OCI-LY7 (cell line): ENCODE results near the gene PCED1B. TPM values are rescaled to one million over a fixed set of nuclear protein-coding genes. Genes with fewer than 3 reads are reported as not detected.

Experiments
- BruUV-seq: library from RNA; stranded (reverse); fragments of 400-500 nt; replicated peaks from 2 replicates; lab custom pipeline; 2021; lab: Mats Ljungman, UMichigan
- CTCF ChIA-PET: fragments of 300-600 bp; sonication (Branson Sonifier 250); formaldehyde crosslinking; loops from one replicate; lab custom pipeline; 2022; ENCODE audit warnings: antibody characterized with exemption; ENCODE audit not compliant: unreplicated experiment; lab: Charles Lee
- POLR2A ChIA-PET: fragments of 300-600 bp; sonication (Branson Sonifier 250); formaldehyde crosslinking; loops from one replicate; lab custom pipeline; 2022; ENCODE audit warnings: antibody characterized with exemption; lab: Charles Lee
- DNase-seq: peaks from one replicate; pipeline ENCODE4 v3.0.0-alpha.2; 2015; ENCODE audit warnings: low spot score
- H2AFZ ChIP-seq: fragments of 200-600 bp; sonication (generic), shearing (Covaris generic); 2 replicates; pipeline ENCODE4 v1.6.1; 2014; ENCODE audit warnings: mild to moderate bottlenecking, antibody characterized with exemption, low read length, moderate library complexity
- H3K27ac ChIP-seq: fragments of 200-600 bp; sonication (generic); 2 replicates; pipeline ENCODE4 v1.5.1; 2014; ENCODE audit warnings: mixed run types, low read depth, mild to moderate bottlenecking, moderate library complexity, low read length, inconsistent platforms; ENCODE audit not compliant: poor library complexity, severe bottlenecking
- H3K36me3 ChIP-seq: fragments of 200-600 bp; sonication (generic); 2 replicates; pipeline ENCODE4 v1.6.1; 2014; ENCODE audit warnings: mild to moderate bottlenecking, antibody characterized with exemption, low read length, moderate library complexity, mixed read lengths; ENCODE audit not compliant: insufficient read depth
- H3K4me1 ChIP-seq: fragments of 200-600 bp; sonication (generic); 2 replicates; pipeline ENCODE4 v1.5.1; 2014; ENCODE audit warnings: mild to moderate bottlenecking, low read length; ENCODE audit not compliant: insufficient read depth, poor library complexity, severe bottlenecking
- H3K4me2 ChIP-seq: fragments of 200-600 bp; sonication (generic); 2 replicates; pipeline ENCODE4 v1.6.1; 2014; ENCODE audit warnings: mild to moderate bottlenecking, low read length
- H3K4me3 ChIP-seq: fragments of 200-600 bp; sonication (generic); 2 replicates; pipeline ENCODE4 v1.5.1; 2014; ENCODE audit warnings: mild to moderate bottlenecking, low read depth, low read length; ENCODE audit not compliant: poor library complexity, severe bottlenecking
- H3K79me2 ChIP-seq: fragments of 200-600 bp; sonication (generic); 2 replicates; pipeline ENCODE4 v1.6.1; 2016; ENCODE audit warnings: low read depth, mild to moderate bottlenecking, low read length, moderate library complexity, mixed read lengths; ENCODE audit not compliant: insufficient read depth
- H3K9me2 ChIP-seq: fragments of 200-600 bp; sonication (generic); 2 replicates; pipeline ENCODE4 v1.6.1; 2016; ENCODE audit warnings: mild to moderate bottlenecking, low read length, mixed read lengths; ENCODE audit not compliant: insufficient read depth
- H3K9me3 ChIP-seq: fragments of 200-600 bp; sonication (generic); 2 replicates; pipeline ENCODE4 v1.6.1; 2014; ENCODE audit warnings: mild to moderate bottlenecking, mixed run types, low read length, mixed read lengths
- H4K20me1 ChIP-seq: fragments of 200-600 bp; sonication (generic); 2 replicates; pipeline ENCODE4 v1.6.1; 2014; ENCODE audit warnings: mild to moderate bottlenecking, antibody characterized with exemption, low read length, moderate library complexity, mixed read lengths; ENCODE audit not compliant: insufficient read depth
- CTCF ChIP-seq: fragments of 200-600 bp; sonication (generic); conservative IDR thresholded peaks from 2 replicates; pipeline ENCODE4 v1.5.1; 2014; ENCODE audit warnings: mild to moderate bottlenecking, antibody characterized with exemption, low read length, moderate library complexity, mixed read lengths
- EZH2phosphoT487 ChIP-seq: fragments of 200-600 bp; sonication (generic); IDR thresholded peaks from 2 replicates; pipeline ENCODE4 v1.6.1; 2018; ENCODE audit warnings: low read depth, borderline replicate concordance, mild to moderate bottlenecking, mixed run types, antibody characterized with exemption, low read length, moderate library complexity, mixed read lengths
- intact Hi-C: fragments of 100-400 bp; cut with micrococcal nuclease; formaldehyde crosslinking; loops from one replicate; pipeline ENCODE4 v1.10.0; 2022; ENCODE audit not compliant: unreplicated experiment
- total RNA-seq, 2 experiments: library from RNA; depleted of rRNA in 1 of 2; stranded (reverse); fragments of >200 nt in 1 of 2; shearing (Covaris generic) in 1 of 2; gene quantifications; 2 replicates each; pipeline ENCODE4 v1.2.3, GENCODE V29; 2014 to 2022

PCED1B gene
- total RNA-seq, 2 experiments from 2014 or later: 8.4 to 24.3 TPM

DNA sequence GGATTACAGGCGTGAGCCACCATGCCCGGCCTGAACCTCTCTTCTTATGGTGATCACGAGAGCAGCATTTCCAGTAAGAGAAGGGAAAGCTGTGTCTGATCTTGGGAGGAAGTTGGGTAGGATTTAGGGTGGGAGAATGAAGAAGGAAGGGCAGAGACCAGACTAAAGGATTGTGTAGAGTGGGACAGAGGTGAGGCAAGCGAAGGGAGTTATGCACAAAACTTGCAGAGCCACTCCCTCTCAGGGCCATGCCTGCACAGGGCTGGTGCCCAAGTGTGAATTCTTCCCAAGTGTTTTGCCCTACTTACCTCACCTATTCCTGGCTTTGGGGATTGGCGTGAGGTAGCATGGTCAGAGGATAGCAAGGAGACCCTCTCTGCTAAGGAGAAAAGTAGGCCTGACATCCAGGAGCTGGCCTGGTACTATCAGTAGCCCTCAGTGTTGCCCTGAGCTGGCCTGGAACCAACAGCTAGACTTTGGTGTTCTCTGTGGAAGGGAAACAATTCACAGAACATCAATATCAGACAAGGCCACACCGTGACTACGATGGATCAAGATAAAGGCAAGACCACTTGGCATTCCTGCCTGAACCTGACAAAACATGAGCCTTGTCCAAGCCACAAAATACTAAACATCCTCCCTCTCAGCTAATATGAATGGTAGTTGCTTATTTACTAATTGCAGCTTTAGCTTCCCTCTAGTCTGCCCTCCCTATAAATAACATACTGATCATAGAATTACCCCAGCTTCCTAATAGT, 201.3 kb downstream of the PCED1B start:
- Histone ChIP-seq H3K9me3 (no peaks in the 10 kb centered on the region), H3K4me2 (no peak overlapping the region), H3K4me1 (peaks cover 21% of the 10 kb centered on the region), H3K79me2 (no peaks in the 10 kb centered on the region), H2AFZ (no peak overlapping the region), H4K20me1 (no peaks in the 10 kb centered on the region), H3K9me2 (no peaks in the 10 kb centered on the region), H3K27ac (no peak overlapping the region), H3K36me3 (no peaks in the 10 kb centered on the region), H3K4me3 (no peak overlapping the region)
- DNase-seq: no peak
- POLR2A ChIA-PET: interaction anchor here (0.5 to 1.5 kb wide), 3 partner anchors 10 to 102 kb away, joined by 3 to 5 read pairs (median 3); no protein-coding TSS in a partner anchor
- no TSS peak for BruUV-seq
- TF ChIP-seq CTCF: no peak
- TF ChIP-seq EZH2phosphoT487: no peak
- CTCF ChIA-PET: no interaction called here
- intact Hi-C loops: no loop called here

DNA sequence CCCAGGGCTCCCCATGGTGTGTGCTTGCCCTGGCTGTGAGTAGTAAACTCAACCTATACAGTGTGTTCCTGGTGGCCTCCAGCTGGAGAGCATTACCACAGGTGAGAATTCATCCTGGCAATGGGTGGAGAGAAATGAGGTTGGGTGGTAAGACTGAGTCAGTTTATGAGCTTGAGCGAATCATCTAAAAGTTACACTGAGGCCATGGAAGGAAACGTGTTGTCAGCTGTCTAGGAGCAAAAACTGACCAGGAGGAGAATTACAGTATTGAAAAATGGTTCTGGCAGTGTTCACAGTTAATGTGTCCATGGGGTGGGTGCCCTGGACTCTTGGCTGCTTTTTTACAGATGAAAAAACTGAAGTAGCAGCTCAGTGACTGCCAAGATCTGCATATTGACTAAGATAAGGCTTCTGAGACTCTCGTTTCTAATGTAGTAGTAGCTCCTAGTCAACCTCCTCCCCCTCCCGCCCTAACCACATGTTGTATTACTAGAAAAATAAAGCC, 202.3 kb downstream of the PCED1B start:
- H3K9me3 ChIP-seq: no peaks in the 10 kb centered on the region
- no peak overlapping the region for H3K4me3 ChIP-seq
- intact Hi-C loops: no loop called here
- ChIA-PET POLR2A (interaction anchor here (1.5 kb wide), 1 partner anchor 11 kb away, joined by 5 read pairs; no protein-coding TSS in a partner anchor), CTCF (no interaction called here)
- TF ChIP-seq CTCF (no peak), EZH2phosphoT487 (no peak)
- H3K4me2 ChIP-seq: no peak overlapping the region
- H4K20me1 ChIP-seq: no peaks in the 10 kb centered on the region
- BruUV-seq: no TSS peak
- H3K79me2 ChIP-seq: no peaks in the 10 kb centered on the region
- no peak overlapping the region for H2AFZ ChIP-seq
- no peaks in the 10 kb centered on the region for H3K36me3 ChIP-seq
- H3K4me1 ChIP-seq: peaks cover 11% of the 10 kb centered on the region
- DNase-seq: no peak
- H3K27ac ChIP-seq: no peak overlapping the region
- H3K9me2 ChIP-seq: no peaks in the 10 kb centered on the region

DNA sequence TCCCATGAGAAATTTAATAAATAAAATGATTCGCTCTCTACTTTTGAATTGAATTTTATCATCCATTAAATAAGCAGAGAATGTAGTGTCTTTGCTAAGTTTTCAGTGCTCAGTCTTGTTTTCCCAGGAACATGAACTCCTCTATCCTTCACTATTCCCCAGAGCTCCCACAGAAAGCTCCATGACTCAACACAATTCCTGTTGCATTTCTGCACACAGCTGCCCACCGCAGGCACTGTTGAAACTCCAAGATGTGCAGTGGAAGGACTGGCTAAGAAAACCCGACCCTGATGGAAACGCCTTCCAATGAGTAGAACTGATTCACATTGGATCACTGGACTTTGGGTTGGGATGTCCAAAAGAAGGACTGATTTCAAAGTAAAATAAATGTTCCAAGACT, 202.8 kb downstream of the PCED1B start:
- no peak for DNase-seq
- Histone ChIP-seq H3K4me3 (no peak overlapping the region), H3K4me2 (no peak overlapping the region), H3K4me1 (peaks cover 6% of the 10 kb centered on the region), H4K20me1 (no peaks in the 10 kb centered on the region), H3K9me3 (no peaks in the 10 kb centered on the region), H3K27ac (no peak overlapping the region), H3K79me2 (no peaks in the 10 kb centered on the region), H2AFZ (no peak overlapping the region), H3K9me2 (no peaks in the 10 kb centered on the region), H3K36me3 (no peaks in the 10 kb centered on the region)
- TF ChIP-seq CTCF: no peak
- TF ChIP-seq EZH2phosphoT487: no peak
- no TSS peak for BruUV-seq
- CTCF ChIA-PET: no interaction called here
- intact Hi-C loops: no loop called here
- POLR2A ChIA-PET: no interaction called here
